Prostate gland (tissue), 2 donors: Measurements from ENCODE around the gene SHANK3.

Experiments
- POLR2A ChIP-seq: fragments of 450-650 bp; IDR thresholded peaks from one replicate; pipeline ENCODE4 v1.6.1; 2016; ENCODE audit warnings: antibody characterized with exemption, mild to moderate bottlenecking
- TF ChIP-seq, protein P1 (sequence below), 4 experiments: fragments of 200-600 bp in 2 of 4; fragments of 450-650 bp in 2 of 4; sonication (generic) in 2 of 4; IDR thresholded peaks; 1 replicate in 3 of 4; 2 replicates in 1 of 4; pipeline ENCODE4 v1.5.1; 2016 to 2019; ENCODE audit warnings: antibody characterized with exemption in 4 of 4, mild to moderate bottlenecking in 2 of 4, moderate library complexity in 2 of 4

DNA sequence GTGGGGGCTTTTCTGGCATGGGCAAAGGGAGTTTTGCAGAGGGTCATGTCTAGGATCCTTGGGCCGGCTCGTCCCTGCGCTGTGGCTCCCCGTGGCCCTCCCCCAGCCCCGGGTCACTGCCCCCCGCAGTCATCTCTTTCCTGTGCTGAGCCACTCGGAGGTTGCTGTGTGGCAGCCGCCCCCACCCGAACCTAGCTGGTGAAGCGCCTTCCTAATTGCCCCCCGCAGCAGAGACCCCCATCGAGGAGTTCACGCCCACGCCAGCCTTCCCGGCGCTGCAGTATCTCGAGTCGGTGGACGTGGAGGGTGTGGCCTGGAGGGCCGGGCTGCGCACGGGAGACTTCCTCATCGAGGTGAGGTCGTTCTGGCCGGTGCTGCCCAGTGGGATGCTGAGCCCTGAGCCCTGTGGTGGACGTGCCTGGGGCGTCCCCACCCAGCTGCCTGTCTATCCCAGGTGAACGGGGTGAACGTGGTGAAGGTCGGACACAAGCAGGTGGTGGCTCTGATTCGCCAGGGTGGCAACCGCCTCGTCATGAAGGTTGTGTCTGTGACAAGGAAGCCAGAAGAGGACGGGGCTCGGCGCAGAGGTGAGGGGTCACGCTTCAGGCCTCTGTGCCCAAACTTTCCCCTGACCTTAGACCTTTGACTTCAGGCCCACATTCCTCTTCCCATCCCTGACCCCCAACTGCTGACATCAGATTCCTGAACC is 32.0 kb downstream of the SHANK3 start:
- no peak for TF ChIP-seq POLR2A
- TF ChIP-seq, protein P1, sequence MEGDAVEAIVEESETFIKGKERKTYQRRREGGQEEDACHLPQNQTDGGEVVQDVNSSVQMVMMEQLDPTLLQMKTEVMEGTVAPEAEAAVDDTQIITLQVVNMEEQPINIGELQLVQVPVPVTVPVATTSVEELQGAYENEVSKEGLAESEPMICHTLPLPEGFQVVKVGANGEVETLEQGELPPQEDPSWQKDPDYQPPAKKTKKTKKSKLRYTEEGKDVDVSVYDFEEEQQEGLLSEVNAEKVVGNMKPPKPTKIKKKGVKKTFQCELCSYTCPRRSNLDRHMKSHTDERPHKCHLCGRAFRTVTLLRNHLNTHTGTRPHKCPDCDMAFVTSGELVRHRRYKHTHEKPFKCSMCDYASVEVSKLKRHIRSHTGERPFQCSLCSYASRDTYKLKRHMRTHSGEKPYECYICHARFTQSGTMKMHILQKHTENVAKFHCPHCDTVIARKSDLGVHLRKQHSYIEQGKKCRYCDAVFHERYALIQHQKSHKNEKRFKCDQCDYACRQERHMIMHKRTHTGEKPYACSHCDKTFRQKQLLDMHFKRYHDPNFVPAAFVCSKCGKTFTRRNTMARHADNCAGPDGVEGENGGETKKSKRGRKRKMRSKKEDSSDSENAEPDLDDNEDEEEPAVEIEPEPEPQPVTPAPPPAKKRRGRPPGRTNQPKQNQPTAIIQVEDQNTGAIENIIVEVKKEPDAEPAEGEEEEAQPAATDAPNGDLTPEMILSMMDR (IDR thresholded peaks at IDR 0.05) = no peak
